GM10248 (cell line): ENCODE measurements around the gene EPHA2.

Experiments
- CTCF ChIA-PET: fragments of 300-600 bp; sonication (Branson Sonifier 250); formaldehyde crosslinking; extraction: SDS; loops from one replicate; lab custom pipeline; 2021; ENCODE audit warnings: antibody characterized with exemption; lab: Yijun Ruan, JAX
- POLR2A ChIA-PET: fragments of 350-650 bp; sonication (Branson Sonifier 250); formaldehyde crosslinking; extraction: SDS; loops from one replicate; lab custom pipeline; 2020; ENCODE audit warnings: antibody characterized with exemption; lab: Yijun Ruan, JAX
- DNase-seq: peaks from one replicate; pipeline ENCODE4 v3.0.0; 2012; ENCODE audit errors: extremely low spot score
- TF ChIP-seq, protein P1 (sequence below): IDR thresholded peaks from 2 replicates; pipeline ENCODE4 v1.5.1; 2012; ENCODE audit warnings: mild to moderate bottlenecking, low read depth; ENCODE audit errors: extremely low read depth, missing control alignments, control extremely low read depth

The EPHA2 gene

DNA sequence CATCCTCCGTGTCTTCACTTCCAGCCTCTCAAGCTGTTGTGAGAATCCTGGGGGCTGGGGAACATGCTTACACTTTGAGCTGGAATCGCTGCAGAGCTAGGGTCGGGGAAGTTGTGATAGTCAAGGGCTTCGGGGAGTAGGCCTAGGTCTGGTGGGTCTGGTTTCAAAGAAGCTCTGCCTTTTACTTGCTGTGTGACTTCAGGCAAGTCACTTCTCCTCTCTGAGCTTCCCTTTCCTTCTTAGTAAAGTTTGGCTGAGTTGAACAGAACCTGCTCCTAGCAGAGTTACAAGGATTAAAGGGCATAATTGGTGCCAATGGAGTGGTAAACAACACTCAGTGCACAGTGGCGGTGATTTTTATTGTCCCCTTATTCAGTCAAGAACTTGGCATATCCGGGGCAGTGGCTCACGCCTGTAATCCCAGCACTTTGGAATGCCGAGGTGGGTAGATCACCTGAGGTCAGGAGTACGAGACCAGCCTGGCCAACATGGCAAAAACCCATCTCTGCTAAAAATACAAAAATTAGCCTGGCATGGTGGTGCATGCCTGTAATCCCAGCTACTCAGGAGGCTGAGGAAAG lies 30.9 kb upstream of the EPHA2 start:
- TF ChIP-seq, protein P1, sequence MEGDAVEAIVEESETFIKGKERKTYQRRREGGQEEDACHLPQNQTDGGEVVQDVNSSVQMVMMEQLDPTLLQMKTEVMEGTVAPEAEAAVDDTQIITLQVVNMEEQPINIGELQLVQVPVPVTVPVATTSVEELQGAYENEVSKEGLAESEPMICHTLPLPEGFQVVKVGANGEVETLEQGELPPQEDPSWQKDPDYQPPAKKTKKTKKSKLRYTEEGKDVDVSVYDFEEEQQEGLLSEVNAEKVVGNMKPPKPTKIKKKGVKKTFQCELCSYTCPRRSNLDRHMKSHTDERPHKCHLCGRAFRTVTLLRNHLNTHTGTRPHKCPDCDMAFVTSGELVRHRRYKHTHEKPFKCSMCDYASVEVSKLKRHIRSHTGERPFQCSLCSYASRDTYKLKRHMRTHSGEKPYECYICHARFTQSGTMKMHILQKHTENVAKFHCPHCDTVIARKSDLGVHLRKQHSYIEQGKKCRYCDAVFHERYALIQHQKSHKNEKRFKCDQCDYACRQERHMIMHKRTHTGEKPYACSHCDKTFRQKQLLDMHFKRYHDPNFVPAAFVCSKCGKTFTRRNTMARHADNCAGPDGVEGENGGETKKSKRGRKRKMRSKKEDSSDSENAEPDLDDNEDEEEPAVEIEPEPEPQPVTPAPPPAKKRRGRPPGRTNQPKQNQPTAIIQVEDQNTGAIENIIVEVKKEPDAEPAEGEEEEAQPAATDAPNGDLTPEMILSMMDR: no peak
- ChIA-PET CTCF (interaction anchor here (0.6 to 17.0 kb wide), 14 partner anchors 10 to 395 kb away, joined by 3 to 328 read pairs (median 3); partner anchors contain the start of gene FAM131C), POLR2A (no interaction called here)
- no peak for DNase-seq

DNA sequence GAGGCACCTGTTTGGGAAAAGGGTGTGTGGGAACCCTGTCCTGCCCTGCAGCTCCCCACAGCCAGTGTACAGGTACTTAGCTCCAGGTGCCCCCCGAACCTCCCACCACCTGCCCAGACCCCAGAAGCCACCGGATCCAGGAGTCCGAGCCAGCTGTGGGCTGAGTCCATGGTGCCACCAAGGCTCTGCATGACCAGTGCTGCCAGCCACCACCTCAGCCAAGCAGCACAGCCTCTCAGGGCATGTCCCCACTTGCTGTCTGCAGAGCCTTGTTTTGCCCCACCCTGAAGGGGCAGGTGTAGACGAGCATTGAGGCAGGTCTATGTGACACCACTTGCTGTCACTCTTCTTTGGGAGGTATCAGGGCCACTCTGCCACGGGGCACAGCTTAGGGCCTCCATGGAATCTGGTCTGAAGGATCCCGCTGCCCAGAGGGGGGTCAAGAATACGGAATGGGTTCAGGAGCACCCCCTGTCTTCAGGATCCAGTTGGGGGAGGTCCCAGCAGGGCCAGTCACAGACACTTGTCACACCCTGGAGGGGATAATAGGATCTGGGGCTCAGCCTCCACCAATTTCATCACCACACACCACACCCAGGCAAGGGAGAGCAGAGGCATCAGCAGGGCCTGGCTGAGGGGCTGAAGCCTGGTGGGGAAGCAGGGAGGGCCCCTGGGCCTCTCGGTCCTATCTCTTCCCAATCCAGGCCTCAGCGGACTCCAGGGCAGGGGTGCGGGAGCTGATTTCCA lies 28.9 kb upstream of the EPHA2 start:
- TF ChIP-seq, protein P1: no peak
- no peak for DNase-seq
- POLR2A ChIA-PET: no interaction called here
- CTCF ChIA-PET: interaction anchor here (0.8 to 17.0 kb wide), 3 partner anchors 37 to 177 kb away, joined by 3 to 328 read pairs (median 3); no protein-coding TSS in a partner anchor

DNA sequence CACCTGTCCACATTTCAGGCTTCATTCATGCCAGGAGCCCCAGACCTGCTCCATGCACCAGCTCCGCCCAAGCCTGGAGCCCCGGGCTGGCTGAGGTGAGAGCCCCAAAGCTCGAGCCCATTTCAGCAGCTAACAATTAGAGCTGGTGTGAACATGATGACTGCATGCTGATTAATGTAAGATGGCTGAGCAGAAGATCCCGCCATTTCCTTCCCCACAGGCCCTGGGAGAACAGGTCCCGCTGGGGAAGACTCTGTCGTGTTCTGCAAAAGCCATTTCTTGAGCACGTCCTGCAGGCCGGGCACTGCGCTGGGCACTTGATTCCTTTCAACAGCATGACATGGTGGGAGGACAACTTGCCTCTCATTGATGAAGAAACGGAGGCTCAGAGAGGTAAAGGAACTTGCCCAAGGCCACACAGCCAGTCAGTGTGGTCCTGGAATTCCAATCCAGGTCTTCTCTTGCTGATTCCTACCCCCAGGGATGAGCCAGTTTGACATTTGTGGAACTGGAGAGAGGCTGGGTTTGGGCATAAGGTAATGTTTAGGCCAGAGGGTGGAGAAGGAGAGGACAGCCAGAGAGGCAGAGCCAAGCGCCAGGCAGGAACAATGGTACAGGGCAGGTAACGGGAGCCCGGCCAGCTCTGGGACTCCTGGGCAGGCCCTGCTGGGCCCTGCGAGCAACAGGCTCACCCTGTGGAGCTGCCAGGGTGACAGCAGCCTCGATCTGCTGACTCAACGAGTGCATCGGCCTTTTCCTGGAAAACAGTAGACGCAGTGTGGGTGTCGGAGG lies 28.1 kb upstream of the EPHA2 start:
- ChIA-PET CTCF (interaction anchor here (17.0 kb wide), 1 partner anchor 103 kb away, joined by 328 read pairs; no protein-coding TSS in a partner anchor), POLR2A (no interaction called here)
- DNase-seq: no peak
- TF ChIP-seq, protein P1: no peak

DNA sequence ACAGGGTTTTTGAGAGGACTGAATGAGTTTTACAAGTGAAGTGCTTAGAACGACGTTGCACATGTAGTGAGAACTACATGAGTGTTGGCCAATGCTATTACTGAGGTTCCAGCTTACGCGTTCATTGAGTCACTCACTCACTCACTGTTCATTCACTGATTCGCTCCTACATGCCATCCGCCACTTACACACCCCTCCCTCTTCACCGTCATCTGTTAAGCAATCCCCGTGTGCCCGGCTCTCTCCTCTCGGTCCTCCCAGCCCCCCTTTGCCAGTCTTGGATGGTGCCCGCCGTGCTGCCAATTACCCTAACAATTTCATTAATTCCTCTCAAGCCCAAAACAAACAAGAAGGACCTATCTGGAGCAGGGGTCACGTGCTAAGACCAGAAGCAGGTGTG lies 27.3 kb upstream of the EPHA2 start:
- ChIA-PET POLR2A (no interaction called here), CTCF (interaction anchor here (17.0 kb wide), 1 partner anchor 102 kb away, joined by 328 read pairs; no protein-coding TSS in a partner anchor)
- DNase-seq: no peak
- TF ChIP-seq, protein P1: no peak

DNA sequence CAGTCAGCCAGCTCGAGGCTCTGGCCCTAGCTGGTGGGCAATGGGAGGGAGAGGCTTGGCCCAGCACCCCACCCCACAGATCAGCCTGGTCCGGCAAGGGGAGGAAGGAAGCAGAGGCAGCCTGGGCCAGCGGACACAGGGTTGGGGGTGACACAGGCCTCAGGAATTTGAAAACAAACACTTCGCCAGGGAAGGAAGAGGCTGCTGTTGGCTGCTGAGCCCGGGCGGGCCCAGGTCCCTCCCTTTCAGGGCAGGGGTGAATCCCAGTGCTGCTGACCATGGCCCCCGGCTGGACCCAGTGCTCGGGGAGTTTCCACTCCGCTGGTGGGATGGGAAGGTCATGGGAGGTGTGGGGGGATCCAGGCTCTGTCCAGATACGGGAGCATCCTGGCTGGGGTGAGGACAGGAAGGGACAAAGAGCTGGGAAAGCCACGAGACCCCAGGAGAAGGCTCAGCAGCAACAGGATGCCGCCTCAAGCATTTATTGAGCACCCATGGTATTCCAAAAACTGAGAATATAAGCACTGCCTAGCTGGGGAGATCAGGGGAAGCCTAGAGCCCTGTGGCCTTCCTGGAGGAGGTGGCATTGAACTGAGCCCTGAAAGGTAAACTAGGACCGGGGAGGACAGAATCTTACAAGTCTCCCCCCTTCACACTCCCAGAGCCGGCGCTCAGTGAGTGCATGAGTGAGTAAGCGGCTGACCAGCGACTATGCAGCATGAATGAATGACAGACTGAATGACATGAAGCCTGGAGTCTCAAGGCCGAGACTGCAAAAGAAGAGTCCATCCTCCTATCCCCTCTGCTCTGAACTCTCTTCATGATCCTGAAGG lies 26.2 kb upstream of the EPHA2 start:
- CTCF ChIA-PET: interaction anchor here (0.8 to 17.0 kb wide), 4 partner anchors 10 to 390 kb away, joined by 3 to 328 read pairs (median 4); no protein-coding TSS in a partner anchor
- POLR2A ChIA-PET: no interaction called here
- TF ChIP-seq, protein P1: no peak
- DNase-seq: no peak
